ENCODE measurements around the gene ESRRB.

Gene ESRRB

DNA sequence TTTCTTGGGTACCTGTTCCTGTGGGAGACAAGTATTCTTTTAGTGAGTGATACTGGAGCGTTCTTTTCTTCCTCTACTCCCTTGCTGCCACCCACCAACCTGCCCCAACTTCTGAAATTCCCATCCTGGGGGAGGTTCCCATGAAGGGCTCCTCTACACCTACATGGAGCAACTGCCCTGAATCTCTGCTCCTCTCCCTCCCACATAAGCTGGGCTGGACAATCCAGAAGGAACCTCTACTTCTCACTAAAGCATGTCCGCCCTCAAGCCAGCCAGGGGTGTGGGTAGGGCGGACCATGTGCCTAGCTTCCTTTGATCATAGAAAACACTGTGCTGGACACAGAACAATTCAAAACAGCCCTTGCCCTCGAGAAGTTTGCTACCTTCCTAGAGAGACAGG lies 25.9 kb upstream of the ESRRB start:
- Histone ChIP-seq H3K36me3 (no peaks in the 10 kb centered on the region), H3K27me3 (peaks cover 47% of the 10 kb centered on the region), H3K4me1 (ENCODE audit: control insufficient read depth in 1 of 2, insufficient read depth in 1 of 2, low read depth in 1 of 2, low read length in 1 of 2) (peaks cover 0 to 4% of the 10 kb centered on the region in 2 experiments), H3K9me3 (no peaks in the 10 kb centered on the region), H3K27ac (no peak overlapping the region), H3K4me3 (ENCODE audit: low read depth in 1 of 2, low read length in 1 of 2) (no peak overlapping the region)
- TF ChIP-seq, protein P1, sequence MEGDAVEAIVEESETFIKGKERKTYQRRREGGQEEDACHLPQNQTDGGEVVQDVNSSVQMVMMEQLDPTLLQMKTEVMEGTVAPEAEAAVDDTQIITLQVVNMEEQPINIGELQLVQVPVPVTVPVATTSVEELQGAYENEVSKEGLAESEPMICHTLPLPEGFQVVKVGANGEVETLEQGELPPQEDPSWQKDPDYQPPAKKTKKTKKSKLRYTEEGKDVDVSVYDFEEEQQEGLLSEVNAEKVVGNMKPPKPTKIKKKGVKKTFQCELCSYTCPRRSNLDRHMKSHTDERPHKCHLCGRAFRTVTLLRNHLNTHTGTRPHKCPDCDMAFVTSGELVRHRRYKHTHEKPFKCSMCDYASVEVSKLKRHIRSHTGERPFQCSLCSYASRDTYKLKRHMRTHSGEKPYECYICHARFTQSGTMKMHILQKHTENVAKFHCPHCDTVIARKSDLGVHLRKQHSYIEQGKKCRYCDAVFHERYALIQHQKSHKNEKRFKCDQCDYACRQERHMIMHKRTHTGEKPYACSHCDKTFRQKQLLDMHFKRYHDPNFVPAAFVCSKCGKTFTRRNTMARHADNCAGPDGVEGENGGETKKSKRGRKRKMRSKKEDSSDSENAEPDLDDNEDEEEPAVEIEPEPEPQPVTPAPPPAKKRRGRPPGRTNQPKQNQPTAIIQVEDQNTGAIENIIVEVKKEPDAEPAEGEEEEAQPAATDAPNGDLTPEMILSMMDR (IDR thresholded peaks at IDR 0.05) = no peak

DNA sequence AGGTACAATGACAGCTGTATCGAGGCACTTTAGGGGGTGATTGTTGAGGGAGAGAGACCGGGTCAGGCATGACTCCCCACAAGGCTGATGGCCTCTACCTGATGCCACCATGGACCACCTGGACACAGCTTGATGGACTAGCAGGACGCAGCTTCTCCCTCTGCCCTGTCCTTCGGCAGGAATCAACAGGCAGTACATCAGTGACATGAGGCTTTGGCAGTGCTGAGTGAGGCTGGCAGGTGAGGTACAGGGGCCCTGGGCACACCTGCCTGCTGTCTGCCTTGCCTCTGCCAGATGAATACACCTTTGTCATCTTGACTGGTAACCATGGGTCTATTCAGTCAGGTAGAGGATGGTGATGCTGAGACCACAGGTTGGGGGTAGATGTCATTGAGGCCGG lies 25.3 kb upstream of the ESRRB start:
- Histone ChIP-seq H3K27me3 (peaks cover 47% of the 10 kb centered on the region), H3K36me3 (no peaks in the 10 kb centered on the region)
- TF ChIP-seq, protein P1 (IDR thresholded peaks at IDR 0.05) = no peak

DNA sequence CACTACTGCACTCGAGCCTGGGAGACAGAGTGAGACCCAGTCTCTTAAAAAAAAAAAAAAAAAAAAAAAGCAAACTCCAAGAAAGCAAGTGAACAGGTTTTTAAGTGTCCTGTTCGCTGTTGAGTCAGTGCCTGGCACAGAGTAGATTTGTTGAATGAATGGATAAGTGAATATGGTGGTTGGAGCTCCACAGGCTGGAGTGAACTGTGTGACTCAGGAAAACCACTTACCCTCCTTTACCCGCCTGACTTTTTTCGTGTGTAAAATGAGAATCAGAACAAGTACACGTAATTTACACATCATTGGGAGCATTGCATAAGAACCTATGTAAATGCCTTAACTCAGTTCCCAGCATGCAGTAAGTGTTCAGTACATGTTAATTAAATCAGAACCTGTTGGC lies 24.0 kb upstream of the ESRRB start:
- H3K27me3 ChIP-seq = peaks cover 54% of the 10 kb centered on the region
- TF ChIP-seq, protein P1 (IDR thresholded peaks at IDR 0.05) = no peak

More for the DNA sequence above, 25.3 kb upstream of the ESRRB start:
- H3K9me3 ChIP-seq = no peaks in the 10 kb centered on the region
- H3K4me1 ChIP-seq (ENCODE audit: control insufficient read depth in 1 of 2, insufficient read depth in 1 of 2, low read depth in 1 of 2, low read length in 1 of 2) = peaks cover 0 to 4% of the 10 kb centered on the region in 2 experiments
- no peak overlapping the region for H3K4me3 ChIP-seq (ENCODE audit: low read depth in 1 of 2, low read length in 1 of 2)
- no peak overlapping the region for H3K27ac ChIP-seq

DNA sequence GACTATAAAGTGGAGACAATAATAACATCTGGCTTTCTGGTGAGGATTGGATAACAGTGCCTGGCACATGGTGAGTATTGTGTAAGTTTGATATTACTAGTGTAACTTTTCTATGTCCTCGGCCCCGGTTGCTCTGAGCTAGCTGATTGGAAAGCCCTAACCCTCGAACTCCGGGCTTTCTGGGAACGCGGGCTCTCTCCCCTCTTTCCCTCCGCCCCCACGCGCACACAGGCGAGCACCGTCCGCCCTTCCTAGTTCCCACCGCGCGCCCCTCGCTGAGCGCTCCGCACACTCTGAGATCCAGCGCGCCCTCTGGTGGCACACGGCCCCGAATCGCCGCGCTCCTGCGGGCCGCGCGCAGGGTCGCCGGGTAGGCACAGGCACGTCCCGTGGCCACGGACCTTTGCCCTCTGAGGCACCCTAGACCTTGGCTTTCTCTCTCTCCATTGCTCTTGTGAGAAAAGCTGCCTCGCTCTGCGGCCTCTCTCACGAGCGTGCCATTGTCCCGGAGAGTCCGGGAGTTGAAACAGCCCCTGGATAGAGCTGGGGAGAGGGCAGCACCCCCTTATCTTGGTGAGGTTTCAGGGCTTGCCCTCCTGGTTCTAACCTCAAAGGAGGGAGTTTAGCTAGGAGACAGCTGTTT lies 23.2 kb upstream of the ESRRB start:
- peaks cover 0 to 4% of the 10 kb centered on the region in 2 experiments for H3K4me1 ChIP-seq (ENCODE audit: control insufficient read depth in 1 of 2, insufficient read depth in 1 of 2, low read depth in 1 of 2, low read length in 1 of 2)
- H3K27ac ChIP-seq = no peak overlapping the region
- H3K36me3 ChIP-seq = no peaks in the 10 kb centered on the region
- H3K4me3 ChIP-seq (ENCODE audit: low read depth in 1 of 2, low read length in 1 of 2) = no peak overlapping the region
- TF ChIP-seq, protein P1 (IDR thresholded peaks at IDR 0.05) = no peak
- H3K9me3 ChIP-seq = no peaks in the 10 kb centered on the region
- peaks cover 55% of the 10 kb centered on the region for H3K27me3 ChIP-seq

More for the DNA sequence above, 24.0 kb upstream of the ESRRB start:
- no peak overlapping the region for H3K27ac ChIP-seq
- no peak overlapping the region for H3K4me3 ChIP-seq (ENCODE audit: low read depth in 1 of 2, low read length in 1 of 2)
- no peaks in the 10 kb centered on the region for H3K9me3 ChIP-seq
- peaks cover 0 to 4% of the 10 kb centered on the region in 2 experiments for H3K4me1 ChIP-seq (ENCODE audit: control insufficient read depth in 1 of 2, insufficient read depth in 1 of 2, low read depth in 1 of 2, low read length in 1 of 2)
- no peaks in the 10 kb centered on the region for H3K36me3 ChIP-seq

DNA sequence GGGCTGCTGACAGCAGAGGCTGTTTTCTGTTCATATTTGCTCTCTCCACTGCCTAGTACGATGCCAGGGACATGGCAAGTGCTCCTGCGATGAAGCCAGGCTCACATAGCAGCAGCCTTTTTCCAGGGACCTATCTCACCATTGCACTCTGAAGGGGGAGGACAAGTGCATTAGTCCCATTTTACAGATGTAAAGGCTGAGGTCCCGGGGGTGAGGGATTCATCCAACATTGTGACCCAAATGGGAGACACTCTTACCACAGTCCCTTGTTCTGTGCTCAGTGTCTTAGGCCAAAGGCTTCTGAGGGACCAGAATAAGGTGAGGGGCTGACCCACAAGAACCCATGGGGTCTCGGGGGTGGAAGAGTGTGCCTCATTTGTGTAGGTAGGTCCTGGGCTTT lies 21.6 kb upstream of the ESRRB start:
- Histone ChIP-seq H3K4me3 (ENCODE audit: low read depth in 1 of 2, low read length in 1 of 2) (no peak overlapping the region), H3K4me1 (ENCODE audit: control insufficient read depth in 1 of 2, insufficient read depth in 1 of 2, low read depth in 1 of 2, low read length in 1 of 2) (peaks cover 0 to 4% of the 10 kb centered on the region in 2 experiments), H3K36me3 (no peaks in the 10 kb centered on the region), H3K9me3 (no peaks in the 10 kb centered on the region), H3K27ac (no peak overlapping the region), H3K27me3 (peaks cover 63% of the 10 kb centered on the region)
- TF ChIP-seq, protein P1 (IDR thresholded peaks at IDR 0.05) = no peak
